K562 (cell line): ENCODE results near the gene TNFAIP3. TPM values are rescaled to one million over a fixed set of nuclear protein-coding genes. Genes with fewer than 3 reads are reported as not detected.
A peak's percentile ranks its signal among the peaks of the same experiment; 100 is the strongest.

Experiments used
- DMBX1 ChIP-seq: fragments of 250-450 bp; sonication (Bioruptor Pico); IDR thresholded peaks from 2 replicates; pipeline ENCODE4 v1.8.0; 2022; ENCODE audit warnings: inconsistent platforms, mild to moderate bottlenecking, moderate library complexity, borderline replicate concordance
- HMGN3 ChIP-seq: IDR thresholded peaks from 2 replicates; pipeline ENCODE4 v1.6.1; 2011; ENCODE audit warnings: borderline replicate concordance, low read depth, mild to moderate bottlenecking, mixed read lengths, low read length; ENCODE audit not compliant: insufficient read length; ENCODE audit errors: extremely low read depth
- HNRNPL ChIP-seq: fragments of 200-400 bp; formaldehyde crosslinking; IDR thresholded peaks from 2 replicates; pipeline ENCODE4 v1.6.1; 2017; ENCODE audit warnings: low read depth, mild to moderate bottlenecking, low read length
- PYGO2 ChIP-seq: fragments of 450-650 bp; IDR thresholded peaks from 2 replicates; pipeline ENCODE4 v1.6.1; 2016; ENCODE audit warnings: mild to moderate bottlenecking, missing genetic modification characterization, moderate library complexity, missing compliant biosample characterization
- TRIM24 ChIP-seq, 2 experiments: fragments of 450-650 bp; IDR thresholded peaks; 2 replicates each; pipeline ENCODE4 v1.6.1; 2016
- ZNF121 ChIP-seq: sonication (generic); formaldehyde crosslinking; conservative IDR thresholded peaks from 2 replicates; pipeline ENCODE4 v1.8.0; 2022; ENCODE audit warnings: missing genetic modification reagents
- ZNF134 ChIP-seq: fragments of 250-450 bp; sonication (Bioruptor Pico); conservative IDR thresholded peaks from 2 replicates; pipeline ENCODE4 v1.4.0; 2020
- polyA plus RNA-seq, 8 experiments: library from polyadenylated mRNA; depleted of rRNA in 4 of 8; stranded (reverse) in 5 of 8; unstranded in 3 of 8; fragments of >200 nt; fragmentation: Nextera tagmentation in 2 of 8; fragmentation: Illumina TruSeq in 1 of 8; extraction: Ambion mirVana in 2 of 8; extraction: Trizol in 1 of 8; gene quantifications; 2 replicates each; pipeline versions ENCODE4 v1.2.1 to v1.2.3, GENCODE V29; 2011 to 2014; ENCODE audit warnings: inconsistent platforms in 1 of 8, missing spikeins in 1 of 8
- total RNA-seq, 7 experiments: library from RNA; depleted of rRNA in 6 of 7; stranded (reverse); fragments of >200 nt in 6 of 7; fragmentation: Illumina TruSeq in 2 of 7; extraction: Trizol in 2 of 7; gene quantifications; 2 replicates each; pipeline versions ENCODE4 v1.2.1 to v1.2.3, GENCODE V29; 2011 to 2021; ENCODE audit warnings: low replicate concordance in 1 of 7
- TF ChIP-seq, protein P1 (sequence below): sonication (generic); formaldehyde crosslinking; IDR thresholded peaks from 2 replicates; pipeline ENCODE4 v1.8.0; 2023; ENCODE audit warnings: mild to moderate bottlenecking, missing genetic modification reagents
- TF ChIP-seq, protein P2 (sequence below): fragments of 450-650 bp; IDR thresholded peaks from 2 replicates; pipeline ENCODE4 v1.6.1; 2016; ENCODE audit warnings: mild to moderate bottlenecking
- TF ChIP-seq, protein P3 (sequence below), 2 experiments: fragments of 450-650 bp in 1 of 2; sonication (generic) in 1 of 2; formaldehyde crosslinking in 1 of 2; IDR thresholded peaks; 2 replicates each; pipeline versions ENCODE4 v1.7.1 to v1.9.0; 2016 to 2022; ENCODE audit warnings: inconsistent platforms in 1 of 2, mild to moderate bottlenecking in 1 of 2, missing genetic modification reagents in 1 of 2

TNFAIP3 gene
- total and polyA plus RNA-seq, 9 of the 15 experiments (the other 6 are each of a cell fraction or from before 2014, with no cell fraction given) = 0.79 to 17.0 (median 6.4) TPM

DNA sequence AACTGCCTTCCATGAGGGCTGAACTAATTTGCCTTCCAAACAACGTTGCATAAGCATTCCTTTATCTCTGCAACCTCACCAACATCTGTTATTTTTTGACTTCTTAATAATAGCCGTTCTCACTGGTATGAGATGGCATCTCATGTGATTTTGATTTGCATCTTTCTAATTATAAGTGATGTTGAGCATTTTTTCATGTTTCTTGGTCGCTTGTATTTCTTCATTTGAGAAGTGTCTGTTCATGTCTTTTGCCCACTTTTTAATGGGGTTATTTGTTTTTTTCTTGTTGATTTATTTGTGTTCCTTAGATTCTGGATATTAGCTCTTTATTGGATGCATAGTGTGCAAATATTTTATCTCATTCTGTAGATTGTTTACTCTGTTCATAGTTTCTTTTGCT, 46.4 kb downstream of the TNFAIP3 start (continued):
- TF ChIP-seq DMBX1 (CRISPR knock-in tag) = peak; percentile 12; the same call in 1 of the 2 replicates
- no peak for TF ChIP-seq ZNF134 (CRISPR knock-in tag)
- TF ChIP-seq, protein P1, sequence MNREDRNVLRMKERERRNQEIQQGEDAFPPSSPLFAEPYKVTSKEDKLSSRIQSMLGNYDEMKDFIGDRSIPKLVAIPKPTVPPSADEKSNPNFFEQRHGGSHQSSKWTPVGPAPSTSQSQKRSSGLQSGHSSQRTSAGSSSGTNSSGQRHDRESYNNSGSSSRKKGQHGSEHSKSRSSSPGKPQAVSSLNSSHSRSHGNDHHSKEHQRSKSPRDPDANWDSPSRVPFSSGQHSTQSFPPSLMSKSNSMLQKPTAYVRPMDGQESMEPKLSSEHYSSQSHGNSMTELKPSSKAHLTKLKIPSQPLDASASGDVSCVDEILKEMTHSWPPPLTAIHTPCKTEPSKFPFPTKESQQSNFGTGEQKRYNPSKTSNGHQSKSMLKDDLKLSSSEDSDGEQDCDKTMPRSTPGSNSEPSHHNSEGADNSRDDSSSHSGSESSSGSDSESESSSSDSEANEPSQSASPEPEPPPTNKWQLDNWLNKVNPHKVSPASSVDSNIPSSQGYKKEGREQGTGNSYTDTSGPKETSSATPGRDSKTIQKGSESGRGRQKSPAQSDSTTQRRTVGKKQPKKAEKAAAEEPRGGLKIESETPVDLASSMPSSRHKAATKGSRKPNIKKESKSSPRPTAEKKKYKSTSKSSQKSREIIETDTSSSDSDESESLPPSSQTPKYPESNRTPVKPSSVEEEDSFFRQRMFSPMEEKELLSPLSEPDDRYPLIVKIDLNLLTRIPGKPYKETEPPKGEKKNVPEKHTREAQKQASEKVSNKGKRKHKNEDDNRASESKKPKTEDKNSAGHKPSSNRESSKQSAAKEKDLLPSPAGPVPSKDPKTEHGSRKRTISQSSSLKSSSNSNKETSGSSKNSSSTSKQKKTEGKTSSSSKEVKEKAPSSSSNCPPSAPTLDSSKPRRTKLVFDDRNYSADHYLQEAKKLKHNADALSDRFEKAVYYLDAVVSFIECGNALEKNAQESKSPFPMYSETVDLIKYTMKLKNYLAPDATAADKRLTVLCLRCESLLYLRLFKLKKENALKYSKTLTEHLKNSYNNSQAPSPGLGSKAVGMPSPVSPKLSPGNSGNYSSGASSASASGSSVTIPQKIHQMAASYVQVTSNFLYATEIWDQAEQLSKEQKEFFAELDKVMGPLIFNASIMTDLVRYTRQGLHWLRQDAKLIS (CRISPR knock-in tag) = no peak
- no peak for TF ChIP-seq ZNF121
- 0 out of 2 replicates have a peak, but pooled peaks have one; percentile 13 for TF ChIP-seq PYGO2 (tag)
- TF ChIP-seq, protein P2, sequence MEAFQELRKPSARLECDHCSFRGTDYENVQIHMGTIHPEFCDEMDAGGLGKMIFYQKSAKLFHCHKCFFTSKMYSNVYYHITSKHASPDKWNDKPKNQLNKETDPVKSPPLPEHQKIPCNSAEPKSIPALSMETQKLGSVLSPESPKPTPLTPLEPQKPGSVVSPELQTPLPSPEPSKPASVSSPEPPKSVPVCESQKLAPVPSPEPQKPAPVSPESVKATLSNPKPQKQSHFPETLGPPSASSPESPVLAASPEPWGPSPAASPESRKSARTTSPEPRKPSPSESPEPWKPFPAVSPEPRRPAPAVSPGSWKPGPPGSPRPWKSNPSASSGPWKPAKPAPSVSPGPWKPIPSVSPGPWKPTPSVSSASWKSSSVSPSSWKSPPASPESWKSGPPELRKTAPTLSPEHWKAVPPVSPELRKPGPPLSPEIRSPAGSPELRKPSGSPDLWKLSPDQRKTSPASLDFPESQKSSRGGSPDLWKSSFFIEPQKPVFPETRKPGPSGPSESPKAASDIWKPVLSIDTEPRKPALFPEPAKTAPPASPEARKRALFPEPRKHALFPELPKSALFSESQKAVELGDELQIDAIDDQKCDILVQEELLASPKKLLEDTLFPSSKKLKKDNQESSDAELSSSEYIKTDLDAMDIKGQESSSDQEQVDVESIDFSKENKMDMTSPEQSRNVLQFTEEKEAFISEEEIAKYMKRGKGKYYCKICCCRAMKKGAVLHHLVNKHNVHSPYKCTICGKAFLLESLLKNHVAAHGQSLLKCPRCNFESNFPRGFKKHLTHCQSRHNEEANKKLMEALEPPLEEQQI = no peak
- TF ChIP-seq TRIM24 (IDR thresholded peaks at IDR 0.05) = peak; percentile 85 to 87
- no peak for TF ChIP-seq HMGN3
- TF ChIP-seq, protein P3, sequence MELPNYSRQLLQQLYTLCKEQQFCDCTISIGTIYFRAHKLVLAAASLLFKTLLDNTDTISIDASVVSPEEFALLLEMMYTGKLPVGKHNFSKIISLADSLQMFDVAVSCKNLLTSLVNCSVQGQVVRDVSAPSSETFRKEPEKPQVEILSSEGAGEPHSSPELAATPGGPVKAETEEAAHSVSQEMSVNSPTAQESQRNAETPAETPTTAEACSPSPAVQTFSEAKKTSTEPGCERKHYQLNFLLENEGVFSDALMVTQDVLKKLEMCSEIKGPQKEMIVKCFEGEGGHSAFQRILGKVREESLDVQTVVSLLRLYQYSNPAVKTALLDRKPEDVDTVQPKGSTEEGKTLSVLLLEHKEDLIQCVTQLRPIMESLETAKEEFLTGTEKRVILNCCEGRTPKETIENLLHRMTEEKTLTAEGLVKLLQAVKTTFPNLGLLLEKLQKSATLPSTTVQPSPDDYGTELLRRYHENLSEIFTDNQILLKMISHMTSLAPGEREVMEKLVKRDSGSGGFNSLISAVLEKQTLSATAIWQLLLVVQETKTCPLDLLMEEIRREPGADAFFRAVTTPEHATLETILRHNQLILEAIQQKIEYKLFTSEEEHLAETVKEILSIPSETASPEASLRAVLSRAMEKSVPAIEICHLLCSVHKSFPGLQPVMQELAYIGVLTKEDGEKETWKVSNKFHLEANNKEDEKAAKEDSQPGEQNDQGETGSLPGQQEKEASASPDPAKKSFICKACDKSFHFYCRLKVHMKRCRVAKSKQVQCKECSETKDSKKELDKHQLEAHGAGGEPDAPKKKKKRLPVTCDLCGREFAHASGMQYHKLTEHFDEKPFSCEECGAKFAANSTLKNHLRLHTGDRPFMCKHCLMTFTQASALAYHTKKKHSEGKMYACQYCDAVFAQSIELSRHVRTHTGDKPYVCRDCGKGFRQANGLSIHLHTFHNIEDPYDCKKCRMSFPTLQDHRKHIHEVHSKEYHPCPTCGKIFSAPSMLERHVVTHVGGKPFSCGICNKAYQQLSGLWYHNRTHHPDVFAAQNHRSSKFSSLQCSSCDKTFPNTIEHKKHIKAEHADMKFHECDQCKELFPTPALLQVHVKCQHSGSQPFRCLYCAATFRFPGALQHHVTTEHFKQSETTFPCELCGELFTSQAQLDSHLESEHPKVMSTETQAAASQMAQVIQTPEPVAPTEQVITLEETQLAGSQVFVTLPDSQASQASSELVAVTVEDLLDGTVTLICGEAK (IDR thresholded peaks at IDR 0.05) = no peak
- TF ChIP-seq, protein P3 (CRISPR knock-in tag; IDR thresholded peaks at IDR 0.05) = no peak
- TF ChIP-seq HNRNPL = no peak
